ENCODE results near the gene EML6.
"Not testable (repeated sequence)": the region's sequence is repeated elsewhere in the genome, so short reads cannot be mapped to it uniquely, and the experiment has no call there.

DNA sequence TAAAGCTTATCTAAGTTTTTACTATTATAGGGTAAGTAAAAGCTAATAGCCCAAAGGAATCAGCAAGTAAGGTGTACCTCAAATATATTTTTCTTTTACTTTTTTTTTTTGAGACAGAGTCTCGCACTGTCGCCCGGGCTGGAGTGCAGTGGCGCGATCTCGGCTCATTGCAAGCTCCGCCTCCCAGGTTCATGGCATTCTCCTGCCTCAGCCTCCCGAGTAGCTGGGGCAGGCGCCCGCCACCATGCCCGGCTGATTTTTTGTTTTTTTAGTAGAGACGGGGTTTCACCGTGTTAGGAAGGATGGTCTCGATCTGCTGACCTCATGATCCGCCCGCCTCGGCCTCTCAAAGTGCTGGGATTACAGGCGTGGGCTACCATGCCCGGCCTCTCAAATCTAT, 267.2 kb downstream of the EML6 start:
- not testable (repeated sequence) for TF ChIP-seq SNRNP70 (IDR thresholded peaks at IDR 0.05; ENCODE audit: low read depth, low read length); ZNF512 (CRISPR knock-in tag; IDR thresholded peaks at IDR 0.05); CBX2 (IDR thresholded peaks at IDR 0.05; ENCODE audit: low read depth, low read length); CBX2 (CRISPR knock-in tag; IDR thresholded peaks at IDR 0.05; ENCODE audit: low read depth); ZZZ3 (CRISPR knock-in tag; IDR thresholded peaks at IDR 0.05; ENCODE audit: borderline replicate concordance); ATRX (CRISPR knock-in tag; IDR thresholded peaks at IDR 0.05; ENCODE audit: borderline replicate concordance); POLR2A (IDR thresholded peaks at IDR 0.05; ENCODE audit: insufficient read depth in 1 of 2, low read depth in 2 of 2, low read length in 2 of 2); ZBTB7A (CRISPR knock-in tag; IDR thresholded peaks at IDR 0.05); ZNF780A (CRISPR knock-in tag; IDR thresholded peaks at IDR 0.05); ZBTB26 (CRISPR knock-in tag; IDR thresholded peaks at IDR 0.05; ENCODE audit: borderline replicate concordance); ZNF274 (CRISPR knock-in tag; IDR thresholded peaks at IDR 0.05)
- TF ChIP-seq, protein P1, sequence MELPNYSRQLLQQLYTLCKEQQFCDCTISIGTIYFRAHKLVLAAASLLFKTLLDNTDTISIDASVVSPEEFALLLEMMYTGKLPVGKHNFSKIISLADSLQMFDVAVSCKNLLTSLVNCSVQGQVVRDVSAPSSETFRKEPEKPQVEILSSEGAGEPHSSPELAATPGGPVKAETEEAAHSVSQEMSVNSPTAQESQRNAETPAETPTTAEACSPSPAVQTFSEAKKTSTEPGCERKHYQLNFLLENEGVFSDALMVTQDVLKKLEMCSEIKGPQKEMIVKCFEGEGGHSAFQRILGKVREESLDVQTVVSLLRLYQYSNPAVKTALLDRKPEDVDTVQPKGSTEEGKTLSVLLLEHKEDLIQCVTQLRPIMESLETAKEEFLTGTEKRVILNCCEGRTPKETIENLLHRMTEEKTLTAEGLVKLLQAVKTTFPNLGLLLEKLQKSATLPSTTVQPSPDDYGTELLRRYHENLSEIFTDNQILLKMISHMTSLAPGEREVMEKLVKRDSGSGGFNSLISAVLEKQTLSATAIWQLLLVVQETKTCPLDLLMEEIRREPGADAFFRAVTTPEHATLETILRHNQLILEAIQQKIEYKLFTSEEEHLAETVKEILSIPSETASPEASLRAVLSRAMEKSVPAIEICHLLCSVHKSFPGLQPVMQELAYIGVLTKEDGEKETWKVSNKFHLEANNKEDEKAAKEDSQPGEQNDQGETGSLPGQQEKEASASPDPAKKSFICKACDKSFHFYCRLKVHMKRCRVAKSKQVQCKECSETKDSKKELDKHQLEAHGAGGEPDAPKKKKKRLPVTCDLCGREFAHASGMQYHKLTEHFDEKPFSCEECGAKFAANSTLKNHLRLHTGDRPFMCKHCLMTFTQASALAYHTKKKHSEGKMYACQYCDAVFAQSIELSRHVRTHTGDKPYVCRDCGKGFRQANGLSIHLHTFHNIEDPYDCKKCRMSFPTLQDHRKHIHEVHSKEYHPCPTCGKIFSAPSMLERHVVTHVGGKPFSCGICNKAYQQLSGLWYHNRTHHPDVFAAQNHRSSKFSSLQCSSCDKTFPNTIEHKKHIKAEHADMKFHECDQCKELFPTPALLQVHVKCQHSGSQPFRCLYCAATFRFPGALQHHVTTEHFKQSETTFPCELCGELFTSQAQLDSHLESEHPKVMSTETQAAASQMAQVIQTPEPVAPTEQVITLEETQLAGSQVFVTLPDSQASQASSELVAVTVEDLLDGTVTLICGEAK (IDR thresholded peaks at IDR 0.05): not testable (repeated sequence)
- TF ChIP-seq, protein P1 (CRISPR knock-in tag; IDR thresholded peaks at IDR 0.05): not testable (repeated sequence)
- TF ChIP-seq, protein P2, sequence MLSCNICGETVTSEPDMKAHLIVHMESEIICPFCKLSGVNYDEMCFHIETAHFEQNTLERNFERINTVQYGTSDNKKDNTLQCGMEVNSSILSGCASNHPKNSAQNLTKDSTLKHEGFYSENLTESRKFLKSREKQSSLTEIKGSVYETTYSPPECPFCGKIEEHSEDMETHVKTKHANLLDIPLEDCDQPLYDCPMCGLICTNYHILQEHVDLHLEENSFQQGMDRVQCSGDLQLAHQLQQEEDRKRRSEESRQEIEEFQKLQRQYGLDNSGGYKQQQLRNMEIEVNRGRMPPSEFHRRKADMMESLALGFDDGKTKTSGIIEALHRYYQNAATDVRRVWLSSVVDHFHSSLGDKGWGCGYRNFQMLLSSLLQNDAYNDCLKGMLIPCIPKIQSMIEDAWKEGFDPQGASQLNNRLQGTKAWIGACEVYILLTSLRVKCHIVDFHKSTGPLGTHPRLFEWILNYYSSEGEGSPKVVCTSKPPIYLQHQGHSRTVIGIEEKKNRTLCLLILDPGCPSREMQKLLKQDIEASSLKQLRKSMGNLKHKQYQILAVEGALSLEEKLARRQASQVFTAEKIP (CRISPR knock-in tag; IDR thresholded peaks at IDR 0.05; ENCODE audit: borderline replicate concordance): not testable (repeated sequence)
- TF ChIP-seq, protein P3, sequence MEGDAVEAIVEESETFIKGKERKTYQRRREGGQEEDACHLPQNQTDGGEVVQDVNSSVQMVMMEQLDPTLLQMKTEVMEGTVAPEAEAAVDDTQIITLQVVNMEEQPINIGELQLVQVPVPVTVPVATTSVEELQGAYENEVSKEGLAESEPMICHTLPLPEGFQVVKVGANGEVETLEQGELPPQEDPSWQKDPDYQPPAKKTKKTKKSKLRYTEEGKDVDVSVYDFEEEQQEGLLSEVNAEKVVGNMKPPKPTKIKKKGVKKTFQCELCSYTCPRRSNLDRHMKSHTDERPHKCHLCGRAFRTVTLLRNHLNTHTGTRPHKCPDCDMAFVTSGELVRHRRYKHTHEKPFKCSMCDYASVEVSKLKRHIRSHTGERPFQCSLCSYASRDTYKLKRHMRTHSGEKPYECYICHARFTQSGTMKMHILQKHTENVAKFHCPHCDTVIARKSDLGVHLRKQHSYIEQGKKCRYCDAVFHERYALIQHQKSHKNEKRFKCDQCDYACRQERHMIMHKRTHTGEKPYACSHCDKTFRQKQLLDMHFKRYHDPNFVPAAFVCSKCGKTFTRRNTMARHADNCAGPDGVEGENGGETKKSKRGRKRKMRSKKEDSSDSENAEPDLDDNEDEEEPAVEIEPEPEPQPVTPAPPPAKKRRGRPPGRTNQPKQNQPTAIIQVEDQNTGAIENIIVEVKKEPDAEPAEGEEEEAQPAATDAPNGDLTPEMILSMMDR (CRISPR knock-in tag; IDR thresholded peaks at IDR 0.05): not testable (repeated sequence)
